Stimulated activated CD4-positive, alpha-beta T cell treated with anti-CD3 and anti-CD28 coated beads, Interleukin-4, amount 100 ng/mL, for 48 hours (primary cell): ENCODE data around the gene TMEM178B.
"Not testable (repeated sequence)": the region's sequence is repeated elsewhere in the genome, so short reads cannot be mapped to it uniquely, and the experiment has no call there.

Source experiments
- DNase-seq, 2 donors: peaks; one replicate each; pipeline ENCODE4 v3.0.0-alpha.2; 2020; ENCODE audit warnings: low read depth in 2 of 2

TMEM178B gene

DNA sequence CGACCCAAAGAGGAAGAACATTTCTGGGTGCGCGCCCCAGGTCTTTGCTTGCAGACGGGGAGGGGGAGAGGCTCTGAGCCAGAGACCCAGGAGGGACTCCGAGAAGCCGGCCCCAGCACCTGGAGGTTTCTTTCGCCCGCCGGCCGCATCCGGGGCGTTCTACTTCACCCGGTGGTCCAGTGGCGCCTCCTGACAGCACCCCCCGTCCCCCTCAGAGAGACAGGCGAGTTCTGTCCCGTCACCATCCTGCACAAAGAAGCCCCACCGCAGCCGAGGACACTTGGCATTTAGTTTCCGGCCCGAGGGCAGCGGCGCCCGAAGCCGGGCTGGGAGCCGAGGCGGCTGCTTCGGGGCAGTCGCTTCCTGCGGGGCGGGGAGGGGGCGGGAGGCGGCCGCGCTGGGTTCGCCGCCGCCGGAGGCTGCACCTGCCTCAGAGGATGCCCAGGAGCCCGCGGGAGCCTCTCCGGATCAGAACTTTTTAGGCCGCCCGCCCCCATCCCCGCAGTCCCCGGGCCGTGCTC lies at the start of gene TMEM178B:
Gene TMEM178B, plus strand, starts transcription at position 424 of the 521 bp plus-strand sequence.
- DNase-seq = no peak

DNA sequence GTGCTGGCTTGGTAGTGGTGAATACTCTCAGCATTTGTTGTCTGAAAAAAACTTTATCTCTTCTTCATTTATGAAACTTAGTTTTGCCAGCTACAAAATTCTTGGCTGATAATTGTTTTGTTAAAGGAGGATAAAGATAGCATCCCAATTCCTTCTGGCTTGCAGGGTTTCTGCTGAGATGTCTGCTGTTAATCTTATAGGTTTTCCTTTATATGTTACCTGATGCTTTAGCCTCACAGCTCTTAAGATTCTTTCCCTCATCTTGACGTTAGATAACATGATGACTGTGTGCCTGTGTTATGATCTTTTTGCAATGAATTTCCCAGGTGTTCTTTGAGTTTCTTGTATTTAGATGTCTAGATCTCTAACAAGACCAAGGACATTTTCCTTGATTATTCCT lies 49.2 kb upstream of the TMEM178B start:
- DNase-seq = no peak

DNA sequence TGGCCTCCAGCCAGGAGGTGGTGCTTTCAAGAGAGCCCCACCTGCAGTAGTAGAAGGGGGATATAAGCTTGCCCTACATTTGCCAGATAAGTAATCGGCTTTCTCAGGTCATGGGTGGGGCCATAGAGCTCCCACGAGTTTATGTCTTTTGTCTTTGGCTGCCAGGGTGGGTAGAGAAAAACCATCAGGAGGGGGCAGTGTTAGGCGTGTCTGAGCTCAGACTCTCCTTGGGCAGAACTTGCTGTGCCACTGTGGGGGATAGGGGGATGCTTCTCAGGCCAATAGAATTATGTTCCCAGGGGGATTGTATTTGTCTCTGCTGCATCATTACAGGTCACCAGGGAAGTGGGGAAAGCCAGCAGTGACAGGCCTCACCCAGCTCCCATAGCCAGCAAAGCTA lies 46.8 kb upstream of the TMEM178B start:
- no peak for DNase-seq

DNA sequence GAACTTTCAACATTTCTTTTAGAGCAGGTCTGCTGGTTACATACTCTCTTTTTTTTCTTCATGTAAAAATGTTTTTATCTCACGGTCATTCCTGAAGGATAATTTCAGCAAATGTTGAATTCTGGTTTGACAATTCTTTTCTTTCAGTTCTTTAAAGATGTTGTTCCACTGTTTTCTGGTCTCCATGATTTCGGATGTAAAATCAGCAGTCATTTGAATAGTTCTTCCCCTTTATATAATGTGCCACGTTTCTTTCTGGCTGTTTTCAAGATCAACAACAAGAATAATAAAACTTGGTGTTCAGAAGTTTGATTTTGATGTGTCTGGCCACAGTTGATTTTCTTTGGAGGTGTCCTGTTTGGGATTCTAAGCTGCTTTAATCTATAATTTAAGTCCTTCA lies 45.1 kb upstream of the TMEM178B start:
- DNase-seq = no peak

DNA sequence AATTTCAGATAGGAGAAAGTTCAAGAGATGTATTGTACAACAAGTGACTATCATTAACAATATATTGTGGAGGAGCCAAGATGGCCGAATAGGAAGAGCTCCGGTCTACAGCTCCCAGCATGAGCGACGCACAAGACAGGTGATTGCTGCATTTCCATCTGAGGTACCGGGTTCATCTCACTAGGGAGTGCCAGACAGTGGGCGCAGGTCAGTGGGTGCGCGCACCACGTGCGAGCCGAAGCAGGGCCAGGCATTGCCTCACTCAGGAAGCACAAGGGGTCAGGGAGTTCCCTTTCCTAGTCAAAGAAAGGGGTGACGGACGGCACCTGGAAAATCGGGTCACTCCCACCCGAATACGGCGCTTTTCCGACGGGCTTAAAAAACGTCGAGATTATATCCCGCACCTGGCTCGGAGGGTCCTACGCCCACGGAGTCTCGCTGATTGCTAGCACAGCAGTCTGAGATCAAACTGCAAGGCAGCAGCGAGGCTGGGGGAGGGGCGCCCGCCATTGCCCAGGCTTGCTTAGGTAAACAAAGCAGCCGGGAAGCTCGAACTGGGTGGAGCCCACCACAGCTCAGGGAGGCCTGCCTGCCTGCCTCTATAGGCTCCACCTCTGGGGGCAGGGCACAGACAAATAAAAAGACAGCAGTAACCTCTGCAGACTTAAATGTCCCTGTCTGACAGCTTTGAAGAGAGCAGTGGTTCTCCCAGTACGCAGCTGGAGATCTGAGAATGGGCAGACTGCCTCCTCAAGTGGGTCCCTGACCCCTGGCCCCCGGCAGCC lies 41.1 kb upstream of the TMEM178B start:
- not testable (repeated sequence) for DNase-seq

DNA sequence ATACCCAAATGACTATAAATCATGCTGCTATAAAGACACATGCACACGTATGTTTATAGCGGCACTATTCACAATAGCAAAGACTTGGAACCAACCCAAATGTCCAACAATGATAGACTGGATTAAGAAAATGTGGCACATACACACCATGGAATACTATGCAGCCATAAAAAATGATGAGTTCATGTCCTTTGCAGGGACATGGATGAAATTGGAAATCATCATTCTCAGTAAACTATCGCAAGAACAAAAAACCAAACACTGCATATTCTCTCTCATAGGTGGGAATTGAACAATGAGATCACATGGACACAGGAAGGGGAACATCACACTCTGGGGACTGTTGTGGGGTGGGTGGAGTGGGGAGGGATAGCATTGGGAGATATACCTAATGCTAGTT lies 35.8 kb upstream of the TMEM178B start:
- not testable (repeated sequence) for DNase-seq

DNA sequence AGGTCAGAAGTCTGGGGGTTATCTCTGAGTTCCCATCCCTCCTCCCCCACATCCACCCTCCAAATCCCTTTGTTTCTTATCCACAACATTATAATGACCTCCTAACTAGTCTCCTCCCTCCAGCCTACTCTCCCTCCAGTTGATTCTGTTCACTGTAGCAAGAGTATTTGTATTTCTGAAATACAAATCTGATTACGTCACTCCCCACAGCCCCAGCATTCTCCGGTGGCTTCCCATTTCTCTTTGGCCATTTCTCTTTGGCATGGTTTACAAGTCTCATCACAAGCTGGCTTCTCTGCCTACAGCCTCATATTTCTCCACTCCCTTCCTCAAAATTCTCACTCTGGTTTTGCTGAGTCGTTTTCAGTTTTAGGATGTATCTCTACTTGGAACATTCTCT lies 34.5 kb upstream of the TMEM178B start:
- DNase-seq = no peak

DNA sequence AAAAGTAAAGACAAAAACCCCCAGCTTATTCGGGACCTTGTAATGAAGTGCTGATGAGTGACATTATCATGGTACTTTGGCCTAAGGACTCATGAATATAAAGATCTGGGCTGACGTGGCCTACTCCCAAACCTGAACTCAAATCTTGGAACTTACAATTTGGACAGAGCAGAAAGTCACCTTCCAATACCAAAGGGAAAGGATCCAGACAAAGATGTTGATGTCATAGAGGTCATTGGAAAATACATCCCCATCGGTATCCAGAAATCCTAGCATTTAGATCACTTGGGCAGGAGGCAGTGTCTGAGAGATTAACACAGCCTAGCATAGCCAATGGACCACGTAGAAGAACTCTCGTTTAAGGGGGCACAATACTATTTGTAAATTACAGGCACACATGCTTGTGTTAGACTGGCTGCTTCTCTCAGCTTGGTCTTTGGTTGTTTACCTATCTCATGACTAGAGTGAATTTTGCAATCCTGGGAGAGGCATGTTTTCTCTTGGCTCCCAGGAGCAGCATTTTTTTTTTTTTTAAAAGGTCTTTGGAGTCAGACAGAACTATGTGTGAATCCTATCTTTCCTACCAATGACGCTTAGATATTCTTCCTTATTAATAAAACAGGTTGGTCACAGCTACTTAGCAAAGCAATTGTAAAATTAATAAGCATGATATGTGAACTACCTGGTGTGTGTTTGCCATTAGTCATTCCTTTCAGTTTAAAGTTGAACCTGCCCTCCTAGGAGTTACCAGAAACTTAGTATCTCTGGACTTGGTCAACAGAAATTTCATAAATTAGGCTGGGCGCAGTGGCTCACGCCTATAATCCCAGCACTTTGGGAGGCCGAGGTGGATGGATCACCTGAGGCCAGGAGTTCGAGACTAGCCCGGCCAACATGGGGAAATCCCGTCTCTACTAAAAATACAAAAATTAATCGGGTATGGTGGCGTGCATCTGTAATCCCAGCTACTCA lies 31.4 kb upstream of the TMEM178B start:
- no peak for DNase-seq

DNA sequence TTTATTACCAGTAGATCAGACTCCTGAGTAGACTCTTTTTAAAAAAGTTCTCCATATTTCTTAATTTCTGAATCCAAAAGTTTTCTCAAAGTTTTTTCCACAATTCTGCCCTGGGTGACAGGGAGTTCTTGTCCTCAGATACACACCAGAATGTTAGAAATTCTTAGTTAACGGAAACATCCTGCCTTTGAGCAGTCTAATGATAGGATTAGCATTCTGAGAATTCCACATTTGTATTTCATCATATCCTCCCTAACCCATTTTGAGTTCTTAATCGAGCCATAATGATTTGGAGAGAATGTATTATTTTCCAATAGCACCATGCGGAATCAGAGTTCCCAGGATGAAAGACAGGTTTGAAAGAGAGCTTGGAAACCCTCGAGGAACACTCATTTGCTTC lies 30.2 kb upstream of the TMEM178B start:
- DNase-seq = no peak

DNA sequence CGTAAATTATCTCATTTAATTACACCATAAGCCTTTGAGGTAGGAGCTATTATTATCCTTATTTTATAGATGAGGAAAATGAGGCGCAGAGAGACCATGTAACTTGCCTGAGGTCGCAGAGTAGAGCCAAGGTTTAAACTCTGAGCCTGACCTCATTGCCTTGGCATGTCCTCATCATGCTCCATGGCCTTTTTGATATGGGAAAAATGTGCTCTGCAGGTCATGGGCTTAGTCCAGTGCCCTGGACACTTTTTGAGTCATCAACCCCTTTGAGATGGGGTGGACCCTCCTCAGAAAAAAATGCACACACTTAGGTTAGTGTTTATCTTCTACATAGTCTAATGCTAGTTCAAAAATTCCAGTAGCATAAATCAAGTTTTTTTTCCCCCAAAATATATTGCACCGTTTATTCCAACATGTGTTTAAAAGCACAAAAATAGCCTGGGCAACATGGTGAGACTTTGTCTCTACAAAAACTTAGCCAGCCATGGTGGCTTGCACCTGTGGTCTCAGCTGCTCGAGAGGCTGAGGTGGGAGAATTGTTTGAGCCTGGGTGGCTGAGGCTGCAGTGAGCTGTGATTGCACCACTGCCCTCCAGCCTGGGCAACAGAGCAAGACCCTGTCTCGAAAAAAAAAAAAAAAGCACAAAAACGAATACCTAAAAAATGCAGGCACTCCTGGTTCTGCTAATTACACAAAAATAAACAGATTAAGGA lies 28.6 kb upstream of the TMEM178B start:
- DNase-seq = no peak

DNA sequence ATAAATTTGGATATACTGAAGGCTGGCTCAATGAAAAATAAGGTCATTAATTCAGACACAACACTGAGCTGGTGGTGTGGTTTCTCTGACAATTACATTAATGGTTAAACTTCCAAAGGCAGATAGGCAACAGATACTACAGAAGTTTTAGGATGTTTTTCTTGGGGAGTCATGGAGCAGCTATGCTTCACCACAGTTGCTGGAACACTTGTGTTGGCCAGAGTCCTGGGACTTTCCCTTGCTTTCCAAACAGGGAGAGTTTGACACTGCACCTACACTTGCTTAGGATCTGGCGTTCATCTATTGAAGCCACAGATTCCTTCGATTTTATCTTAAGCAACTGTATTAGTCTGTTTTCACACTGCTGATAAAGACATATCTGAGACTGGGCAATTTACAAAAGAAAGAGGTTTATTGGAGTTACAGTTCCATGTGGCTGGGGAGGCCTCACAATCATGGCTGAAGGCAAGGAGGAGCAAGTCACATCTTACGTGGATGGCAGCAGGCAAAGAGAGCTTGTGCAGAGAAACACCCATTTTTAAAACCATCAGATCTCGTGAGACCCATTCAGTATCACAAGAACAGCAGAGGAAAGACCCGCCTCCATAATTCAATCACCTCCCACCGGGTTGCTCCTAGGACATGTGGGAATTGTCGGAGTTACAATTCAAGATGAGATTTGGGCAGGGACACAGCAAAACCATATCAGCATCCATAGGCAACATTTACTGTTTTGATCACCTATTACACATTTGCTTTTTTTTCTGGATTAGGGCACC lies 27.8 kb upstream of the TMEM178B start:
- no peak for DNase-seq

DNA sequence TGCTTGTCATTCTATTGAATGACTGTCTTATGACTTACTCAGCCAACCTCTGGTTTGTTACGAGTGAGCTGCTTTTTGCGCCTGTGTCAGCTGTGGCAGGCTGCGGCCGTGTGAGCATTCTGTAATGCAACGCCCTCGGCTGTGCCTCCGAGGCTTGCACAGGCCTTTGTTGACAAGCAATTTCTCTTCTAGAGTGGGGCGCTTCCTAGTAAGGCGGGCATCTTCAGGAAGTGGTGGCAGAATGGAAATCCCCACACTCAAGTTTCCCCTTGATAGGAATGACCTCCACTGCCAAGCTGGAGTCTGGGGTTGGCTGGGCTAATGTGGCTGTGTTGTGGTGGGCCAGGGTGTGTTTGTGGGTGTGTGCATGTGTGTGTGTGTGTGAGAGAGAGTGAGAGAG lies 20.2 kb upstream of the TMEM178B start:
- peak; percentile 3 to 39 for DNase-seq

DNA sequence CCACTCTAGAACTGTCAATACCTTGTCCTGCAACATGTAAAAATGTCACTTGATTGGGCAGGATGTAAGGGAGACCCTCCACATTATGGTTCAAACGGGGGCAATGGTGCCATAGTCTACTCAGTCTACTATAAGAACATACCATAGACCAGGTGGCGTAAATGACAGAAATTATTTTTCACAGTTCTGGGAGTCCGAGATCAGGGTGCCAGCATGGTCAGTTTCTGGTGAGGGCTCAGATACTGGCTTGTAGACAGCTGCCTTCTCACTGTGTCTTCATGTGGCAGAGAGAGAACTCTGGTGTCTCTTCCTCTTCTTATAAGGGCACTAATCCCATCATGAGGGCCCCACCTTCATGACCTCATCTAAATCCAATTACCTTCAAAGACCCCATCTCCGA lies 18.7 kb upstream of the TMEM178B start:
- no peak for DNase-seq

DNA sequence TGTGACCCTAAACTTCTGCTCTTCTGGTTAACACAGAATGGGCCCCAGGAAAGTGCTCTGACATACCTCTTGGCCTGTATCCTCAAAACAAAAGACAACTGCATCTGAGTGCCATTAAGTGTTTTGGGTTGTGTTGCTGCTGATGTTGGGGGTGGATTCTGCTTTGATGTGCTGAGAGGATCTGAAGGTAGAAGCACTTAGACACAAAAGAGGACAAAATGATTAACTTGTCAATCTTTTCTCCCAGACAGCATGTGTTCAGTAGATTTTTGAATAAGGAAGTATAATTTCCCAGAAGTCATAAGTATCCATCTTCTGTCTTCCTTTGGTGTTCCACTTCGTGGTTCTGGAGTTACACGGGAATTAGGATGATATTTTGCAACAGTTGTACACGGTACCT lies 16.1 kb upstream of the TMEM178B start:
- no peak for DNase-seq

DNA sequence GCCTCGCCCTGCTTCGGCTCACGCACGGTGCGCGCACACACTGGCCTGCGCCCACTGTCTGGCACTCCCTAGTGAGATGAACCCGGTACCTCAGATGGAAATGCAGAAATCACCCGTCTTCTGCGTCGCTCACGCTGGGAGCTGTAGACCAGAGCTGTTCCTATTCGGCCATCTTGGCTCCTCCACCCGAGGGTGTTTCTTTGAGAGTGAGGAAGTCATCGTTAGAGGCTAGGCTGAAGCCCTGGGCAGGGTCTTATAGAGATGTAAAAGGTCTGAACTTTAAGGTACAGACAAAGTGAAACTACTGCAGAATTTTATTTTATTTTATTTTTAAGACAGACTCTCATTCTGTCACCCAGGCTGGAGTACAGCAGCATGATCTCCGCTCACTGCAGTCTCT lies 6.0 kb upstream of the TMEM178B start:
- not testable (repeated sequence) for DNase-seq

DNA sequence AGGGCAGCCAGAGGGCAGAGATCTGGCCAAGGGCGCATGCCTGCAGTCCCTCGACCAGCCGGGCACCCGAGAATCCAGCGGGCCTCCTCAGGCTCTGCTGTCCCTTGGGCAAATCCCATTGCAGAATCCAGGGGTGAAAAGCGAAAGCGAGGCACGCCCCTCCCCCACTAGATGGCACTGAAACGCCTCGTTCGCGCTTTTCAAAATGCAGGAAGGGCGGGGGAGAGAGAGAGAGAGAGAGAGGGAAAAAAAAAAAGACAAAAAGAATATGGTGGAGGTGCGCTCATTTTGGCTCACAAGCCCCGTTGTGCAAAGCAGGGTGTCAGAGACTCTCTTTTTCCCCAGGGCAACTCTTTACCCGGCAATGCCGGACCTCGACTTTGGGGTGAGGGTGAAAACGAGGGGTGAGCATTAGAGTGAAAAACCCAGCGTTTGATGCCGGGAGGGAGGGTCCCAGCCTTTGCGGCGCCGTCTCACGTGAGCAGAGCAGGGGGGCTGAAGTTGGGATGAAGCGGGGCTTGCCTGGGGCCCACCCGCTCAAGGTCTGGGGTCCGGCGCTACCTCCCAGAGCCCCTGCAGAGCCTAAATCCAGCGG lies 2.5 kb upstream of the TMEM178B start:
- DNase-seq = peak; percentile 38 to 42

DNA sequence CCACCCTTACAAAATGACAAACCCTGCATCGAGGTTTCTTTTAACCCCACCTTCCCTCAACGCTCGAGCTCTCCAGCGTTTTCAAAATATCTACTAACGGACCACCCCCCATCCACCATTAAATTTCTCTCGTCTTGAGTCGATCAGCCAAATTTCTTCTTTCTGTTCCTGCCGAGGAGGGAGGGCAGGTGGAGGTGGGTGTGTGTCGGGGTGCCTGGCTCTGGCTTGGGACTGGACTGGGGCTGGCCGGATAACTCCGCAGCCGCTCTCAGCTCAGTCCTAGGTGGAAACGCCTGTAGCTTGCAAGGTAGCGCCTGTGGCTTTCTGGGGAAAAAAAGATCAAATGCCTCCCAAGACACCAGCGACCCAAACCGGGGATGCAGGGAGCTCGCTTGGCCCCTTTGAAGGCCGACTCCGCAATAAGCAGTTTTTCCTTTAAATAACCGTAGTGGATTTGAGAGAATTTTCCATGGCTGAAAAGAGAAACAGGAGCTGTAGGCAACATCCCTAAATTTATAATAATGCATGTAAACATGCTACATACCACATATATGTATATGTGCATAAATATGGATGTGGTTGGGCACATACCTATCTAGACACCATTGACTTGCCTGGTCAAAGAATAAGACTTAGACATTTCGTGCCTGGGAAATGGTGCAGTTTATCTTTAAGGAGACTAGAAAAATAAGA lies 1.9 kb upstream of the TMEM178B start:
- no peak for DNase-seq

DNA sequence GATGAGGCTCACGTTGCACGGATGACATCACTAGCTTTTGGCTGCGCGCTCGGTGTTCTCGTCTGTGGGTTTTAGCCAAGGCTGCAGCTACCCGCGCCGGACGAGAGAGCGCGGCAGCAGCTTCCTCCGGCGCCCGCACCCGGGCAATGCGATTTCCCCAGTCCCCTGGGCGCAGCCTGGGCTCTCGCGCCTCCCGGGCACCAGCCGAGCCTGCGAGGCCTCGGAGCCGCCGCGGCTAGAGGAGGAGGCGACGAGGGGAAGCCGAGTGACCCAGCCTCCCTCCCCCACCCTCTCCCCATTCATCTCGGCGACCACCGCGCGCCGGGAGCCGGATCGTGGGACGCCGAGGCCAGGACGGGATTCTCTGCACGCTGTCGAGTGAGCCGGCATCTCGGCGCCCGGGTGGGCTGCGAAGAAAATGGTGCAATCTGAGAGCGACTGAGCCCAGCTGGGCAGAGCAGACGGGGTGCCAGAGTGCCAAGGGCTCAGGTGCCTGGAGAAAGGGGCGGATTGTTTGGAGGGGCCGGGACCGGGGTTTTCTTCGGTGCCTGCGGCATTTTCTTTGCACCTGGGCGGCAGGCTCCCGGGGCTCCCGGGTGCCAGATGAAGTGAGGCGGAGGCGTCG lies 1.2 kb upstream of the TMEM178B start:
- peak; percentile 8 to 13 for DNase-seq

DNA sequence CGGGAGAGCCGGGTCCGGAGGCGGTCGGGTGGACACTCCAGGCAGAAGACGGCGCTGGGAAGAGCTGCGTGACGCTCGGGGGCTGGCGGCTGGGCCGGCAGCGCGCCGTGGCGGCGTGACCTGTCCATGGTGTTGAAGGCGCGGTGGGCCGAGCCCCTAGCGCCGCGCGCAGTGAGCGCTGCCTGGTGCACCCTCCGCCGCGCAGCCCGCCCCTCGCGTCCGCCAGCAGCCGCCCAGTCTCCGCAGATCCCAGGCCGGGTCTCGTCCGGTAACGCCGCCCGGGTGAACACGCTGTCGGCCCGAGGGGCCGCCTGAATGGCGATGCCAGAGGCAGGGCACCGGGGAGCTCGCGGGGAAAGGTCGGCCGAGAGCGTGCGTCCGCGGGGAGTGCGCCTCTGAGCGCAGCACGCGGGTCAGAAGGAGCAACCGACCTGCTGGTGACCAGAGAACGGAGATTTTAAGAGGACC lies 657 bp upstream of the TMEM178B start:
- DNase-seq = peak; percentile 6 to 14
